ENCODE data around the gene NTMT1. TPM values are rescaled to one million over a fixed set of nuclear protein-coding genes. Genes with fewer than 3 reads are reported as not detected.

The NTMT1 gene
- total RNA-seq, 6 donors from 2014 or later = 15.0 to 37.7 (median 23.6) TPM

DNA sequence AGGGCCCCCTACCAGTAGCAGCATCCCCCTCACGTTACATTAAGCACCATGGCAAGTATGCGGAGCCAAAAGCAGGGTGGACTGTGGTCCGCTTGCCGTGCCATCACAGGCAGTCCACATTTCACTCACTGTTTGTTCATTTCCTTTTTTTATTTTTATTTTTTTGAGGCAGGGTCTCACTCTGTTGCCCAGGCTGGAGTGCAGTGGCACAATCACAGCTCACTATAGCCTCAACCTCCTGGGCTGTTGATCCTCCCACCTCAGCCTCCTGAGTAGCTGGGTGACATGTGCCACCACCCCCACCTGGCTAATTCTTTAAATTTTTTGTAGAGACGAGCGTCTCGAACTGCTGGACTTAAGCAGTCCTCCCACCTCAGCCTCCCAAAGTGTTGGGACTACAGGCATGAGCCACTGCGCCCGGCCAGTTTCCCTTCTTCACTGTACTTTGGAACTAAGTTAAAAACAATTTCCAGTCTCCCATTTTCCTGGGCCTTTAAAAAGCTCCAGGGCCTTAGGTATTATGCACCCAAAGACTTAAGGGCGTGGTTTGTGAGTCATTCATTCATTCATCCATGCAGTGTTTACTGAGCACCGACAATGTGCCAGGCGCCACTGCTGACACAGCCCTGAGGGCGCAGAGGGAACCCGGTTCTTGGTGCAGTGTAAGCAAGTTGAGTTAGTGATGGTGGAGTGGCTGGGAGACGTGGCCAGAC lies 59.4 kb downstream of the NTMT1 start:
- DNase-seq (no peak), ATAC-seq (ENCODE audit: low FRiP score in 2 of 2) (no peak)
- Histone ChIP-seq H3K27me3 (no peaks in the 10 kb centered on the region), H3K36me3 (no peaks in the 10 kb centered on the region), H3K9me3 (no peaks in the 10 kb centered on the region), H3K4me3 (no peak overlapping the region), H3K27ac (no peak overlapping the region), H3K4me1 (no peaks in the 10 kb centered on the region)
- 83 to 84% methylated on average over 15 of the region's 15 CpGs for WGBS, 2 donors
- no peak for TF ChIP-seq POLR2A (IDR thresholded peaks at IDR 0.05)
- no peak for TF ChIP-seq EP300 (IDR thresholded peaks at IDR 0.05)

Other genes starting within 250 kb of the NTMT1 start
- not detected for gene C9orf50, start 5.1 kb upstream of the NTMT1 start, total RNA-seq
- 10 to 100 TPM; 15.4 to 51.3 (median 21.9) TPM for gene ASB6, start 16.0 kb downstream of the NTMT1 start, total RNA-seq
- gene PRRX2, start 39.5 kb downstream of the NTMT1 start, total RNA-seq = 1 to 10 TPM in 2 of 6 donors, under 1 TPM in 1, not detected in 3; 0.61 to 5.8 (median 1.3) TPM
- 1 to 10 TPM in 5 of 6 donors, under 1 TPM in 1; 0.76 to 4.2 (median 2.5) TPM for gene PTGES, start 126.9 kb downstream of the NTMT1 start, total RNA-seq
- gene TOR1B, start 177.0 kb downstream of the NTMT1 start, total RNA-seq = 10 to 100 TPM; 13.0 to 37.4 (median 25.0) TPM
- 10 to 100 TPM; 15.6 to 56.5 (median 34.7) TPM for gene TOR1A, start 198.0 kb downstream of the NTMT1 start, total RNA-seq
- 10 to 100 TPM; 17.8 to 66.6 (median 36.5) TPM for gene C9orf78, start 209.1 kb downstream of the NTMT1 start, total RNA-seq
- gene USP20, start 209.3 kb downstream of the NTMT1 start, total RNA-seq = 10 to 100 TPM; 17.3 to 75.4 (median 26.2) TPM